ENCODE measurements around the gene RAB4B.

DNA sequence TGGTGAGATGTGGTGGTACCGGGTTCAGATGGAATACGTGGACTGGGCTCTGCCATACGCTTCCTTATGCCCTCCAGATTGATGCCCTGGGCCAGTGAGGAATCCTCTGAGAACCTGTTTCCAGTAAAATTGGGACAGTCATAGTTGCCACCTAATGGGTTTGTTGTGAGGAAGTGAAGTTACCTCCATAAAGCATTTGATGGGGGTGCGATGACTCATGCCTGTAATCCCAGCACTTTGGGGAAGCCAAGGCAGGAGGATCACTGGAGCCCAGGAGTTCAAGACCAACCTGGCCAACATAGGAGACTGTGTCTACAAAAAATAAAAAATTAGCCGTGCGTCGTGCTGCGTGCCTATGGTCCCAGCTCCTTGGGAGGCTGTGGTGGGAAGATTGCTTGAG lies 22.3 kb upstream of the RAB4B start:
- TF ChIP-seq CTCF (IDR thresholded peaks at IDR 0.05; ENCODE audit: insufficient read depth, low read length) = no peak
- no peak for TF ChIP-seq GABPA (IDR thresholded peaks at IDR 0.05; ENCODE audit: low read depth)
- TF ChIP-seq POLR2AphosphoS5 (IDR thresholded peaks at IDR 0.05; ENCODE audit: low read depth) = no peak
- TF ChIP-seq REST (IDR thresholded peaks at IDR 0.05; ENCODE audit: insufficient replicate concordance, low read depth) = no peak

Data from HL-60 (cell line).